Liver (tissue), 9 donors: ENCODE results near the gene DYNC1H1. TPM values are rescaled to one million over a fixed set of nuclear protein-coding genes. Genes with fewer than 3 reads are reported as not detected.
A peak's percentile ranks its signal among the peaks of the same experiment; 100 is the strongest.

Source experiments
- DNase-seq: peaks from one replicate; pipeline ENCODE4 v3.0.0-alpha.2; 2017; ENCODE audit warnings: low spot score
- H3K27ac ChIP-seq, 2 donors: one replicate each; pipeline ENCODE4 v1.7.0; 2013; ENCODE audit warnings: inconsistent platforms in 2 of 2, low read length in 2 of 2, control low read depth in 1 of 2, low read depth in 1 of 2, mild to moderate bottlenecking in 1 of 2
- H3K27me3 ChIP-seq, 4 donors: one replicate each; pipeline versions ENCODE4 v1.6.1 to v1.7.0; 2013; ENCODE audit warnings: low read length in 3 of 4, inconsistent platforms in 1 of 4, mild to moderate bottlenecking in 1 of 4, moderate library complexity in 1 of 4; ENCODE audit not compliant: control insufficient read depth in 4 of 4, insufficient read depth in 4 of 4
- H3K36me3 ChIP-seq, 4 donors: one replicate each; pipeline versions ENCODE4 v1.6.1 to v1.7.0; 2013; ENCODE audit warnings: low read length in 3 of 4, mild to moderate bottlenecking in 3 of 4, low read depth in 1 of 4, moderate library complexity in 1 of 4; ENCODE audit not compliant: control insufficient read depth in 4 of 4, insufficient read depth in 3 of 4
- H3K4me1 ChIP-seq, 4 donors: one replicate each; pipeline versions ENCODE4 v1.6.1 to v1.7.0; 2013; ENCODE audit warnings: low read length in 3 of 4, mild to moderate bottlenecking in 3 of 4, moderate library complexity in 1 of 4; ENCODE audit not compliant: control insufficient read depth in 4 of 4, insufficient read depth in 4 of 4
- H3K4me3 ChIP-seq, 3 donors: one replicate each; pipeline versions ENCODE4 v1.6.1 to v1.7.0; 2013; ENCODE audit warnings: low read length in 3 of 3, control low read depth in 1 of 3, low read depth in 1 of 3, mild to moderate bottlenecking in 1 of 3
- H3K9ac ChIP-seq, 2 donors: one replicate each; pipeline ENCODE4 v1.7.0; 2013; ENCODE audit warnings: low read length in 2 of 2, mild to moderate bottlenecking in 2 of 2, moderate library complexity in 2 of 2, control low read depth in 1 of 2, low read depth in 1 of 2
- H3K9me3 ChIP-seq, 4 donors: one replicate each; pipeline versions ENCODE4 v1.6.1 to v1.7.0; 2013; ENCODE audit warnings: low read length in 3 of 4; ENCODE audit not compliant: control insufficient read depth in 4 of 4
- FOXA2 ChIP-seq: IDR thresholded peaks from 2 replicates; pipeline ENCODE4 v1.6.1; 2016; ENCODE audit warnings: antibody characterized with exemption
- HNF4A ChIP-seq, 2 donors: conservative IDR thresholded peaks; 2 replicates each; pipeline ENCODE4 v1.6.1; 2016; ENCODE audit warnings: antibody characterized with exemption in 2 of 2, mild to moderate bottlenecking in 2 of 2
- JUND ChIP-seq, 2 donors: IDR thresholded peaks; 2 replicates each; pipeline ENCODE4 v1.6.1; 2016; ENCODE audit warnings: antibody characterized with exemption in 2 of 2
- NR2F2 ChIP-seq: IDR thresholded peaks from 2 replicates; pipeline ENCODE4 v1.6.1; 2016; ENCODE audit warnings: antibody characterized with exemption
- RAD21 ChIP-seq, 2 donors: IDR thresholded peaks; 2 replicates each; pipeline ENCODE4 v1.6.1; 2016; ENCODE audit warnings: antibody characterized with exemption in 2 of 2, mild to moderate bottlenecking in 2 of 2
- REST ChIP-seq: IDR thresholded peaks from 2 replicates; pipeline ENCODE4 v1.6.1; 2016; ENCODE audit warnings: antibody characterized with exemption, mild to moderate bottlenecking
- SP1 ChIP-seq: IDR thresholded peaks from 2 replicates; pipeline ENCODE4 v1.6.1; 2018; ENCODE audit warnings: antibody characterized with exemption, mild to moderate bottlenecking
- ZBTB33 ChIP-seq: IDR thresholded peaks from 2 replicates; pipeline ENCODE4 v1.6.1; 2016; ENCODE audit warnings: antibody characterized with exemption
- WGBS: extraction: QIAGEN DNeasy Blood & Tissue Kit; methylation state at CpG from one replicate; pipeline ENCODE4 v1.1.7; 2013; 5-methylcytosine and 5-hydroxymethylcytosine counted together
- polyA plus RNA-seq, 2 donors: library from polyadenylated mRNA; stranded (reverse) in 1 of 2; unstranded in 1 of 2; fragments of 200-250 nt in 1 of 2; fragments of >200 nt in 1 of 2; fragmentation: Nextera tagmentation in 1 of 2; extraction: Ambion mirVana in 1 of 2; gene quantifications; one replicate each; pipeline versions ENCODE4 v1.2.1 to v1.2.3, GENCODE V29; 2013 to 2015
- total RNA-seq, 2 donors: library from RNA; depleted of rRNA; stranded (reverse); fragments of >200 nt; gene quantifications; one replicate each; pipeline ENCODE4 v1.2.3, GENCODE V29; 2014
- TF ChIP-seq, protein P1 (sequence below): fragments of 150-350 bp; IDR thresholded peaks from 2 replicates; pipeline ENCODE4 v1.5.1; 2017; ENCODE audit warnings: improper control_type of control experiment, low read depth, low read length; ENCODE audit not compliant: missing input control
- TF ChIP-seq, protein P2 (sequence below): IDR thresholded peaks from 2 replicates; pipeline ENCODE4 v1.6.1; 2016; ENCODE audit warnings: antibody characterized with exemption
- donor health status: healthy.
- donor health status: healthy.
- donor health status: healthy.
- donor health status: healthy.
- donor health status: healthy.

The DYNC1H1 gene
- total and polyA plus RNA-seq, 4 donors: 50.3 to 201 (median 82.6) TPM

DNA sequence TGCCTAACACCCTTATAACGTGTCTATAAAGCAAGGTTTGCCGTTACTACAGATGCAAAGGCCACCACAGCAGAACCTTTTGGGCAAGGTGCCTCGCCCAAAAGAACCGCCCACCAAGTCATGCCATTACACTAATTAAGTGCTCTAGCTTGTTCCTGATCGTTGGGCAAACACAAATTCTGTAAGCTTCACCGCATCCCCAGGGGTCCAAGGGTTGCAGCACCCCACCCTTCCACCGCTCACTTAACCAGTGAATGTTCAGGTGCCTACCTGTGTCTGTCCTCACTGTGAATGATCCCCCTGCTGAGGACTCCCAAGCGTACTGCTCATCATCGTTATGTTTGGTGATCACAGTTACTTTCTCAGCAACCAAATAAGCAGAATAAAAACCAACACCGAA lies 121.1 kb downstream of the DYNC1H1 start:
- peaks cover 21 to 48% (median 43%) of the 10 kb centered on the region in 4 donors for H3K36me3 ChIP-seq
- H3K27ac ChIP-seq: peak overlapping the region; percentile 40 to 94
- peak overlapping the region; percentile 32 to 94 for H3K9ac ChIP-seq
- H3K9me3 ChIP-seq: no peaks in the 10 kb centered on the region
- no peaks in the 10 kb centered on the region for H3K27me3 ChIP-seq
- TF ChIP-seq NR2F2 (no peak), SP1 (no peak), FOXA2 (no peak), HNF4A (conservative IDR thresholded peaks at IDR 0.05) (no peak), RAD21 (IDR thresholded peaks at IDR 0.05) (no peak), ZBTB33 (no peak)
- TF ChIP-seq, protein P1, sequence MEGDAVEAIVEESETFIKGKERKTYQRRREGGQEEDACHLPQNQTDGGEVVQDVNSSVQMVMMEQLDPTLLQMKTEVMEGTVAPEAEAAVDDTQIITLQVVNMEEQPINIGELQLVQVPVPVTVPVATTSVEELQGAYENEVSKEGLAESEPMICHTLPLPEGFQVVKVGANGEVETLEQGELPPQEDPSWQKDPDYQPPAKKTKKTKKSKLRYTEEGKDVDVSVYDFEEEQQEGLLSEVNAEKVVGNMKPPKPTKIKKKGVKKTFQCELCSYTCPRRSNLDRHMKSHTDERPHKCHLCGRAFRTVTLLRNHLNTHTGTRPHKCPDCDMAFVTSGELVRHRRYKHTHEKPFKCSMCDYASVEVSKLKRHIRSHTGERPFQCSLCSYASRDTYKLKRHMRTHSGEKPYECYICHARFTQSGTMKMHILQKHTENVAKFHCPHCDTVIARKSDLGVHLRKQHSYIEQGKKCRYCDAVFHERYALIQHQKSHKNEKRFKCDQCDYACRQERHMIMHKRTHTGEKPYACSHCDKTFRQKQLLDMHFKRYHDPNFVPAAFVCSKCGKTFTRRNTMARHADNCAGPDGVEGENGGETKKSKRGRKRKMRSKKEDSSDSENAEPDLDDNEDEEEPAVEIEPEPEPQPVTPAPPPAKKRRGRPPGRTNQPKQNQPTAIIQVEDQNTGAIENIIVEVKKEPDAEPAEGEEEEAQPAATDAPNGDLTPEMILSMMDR: no peak
- TF ChIP-seq, protein P2, sequence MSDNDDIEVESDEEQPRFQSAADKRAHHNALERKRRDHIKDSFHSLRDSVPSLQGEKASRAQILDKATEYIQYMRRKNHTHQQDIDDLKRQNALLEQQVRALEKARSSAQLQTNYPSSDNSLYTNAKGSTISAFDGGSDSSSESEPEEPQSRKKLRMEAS: no peak
- peaks cover 3 to 27% (median 18%) of the 10 kb centered on the region in 4 donors for H3K4me1 ChIP-seq
- WGBS: 36% methylated on average over 10 of the region's 10 CpGs
- H3K4me3 ChIP-seq: peak overlapping the region; percentile 67 to 96 (median 73)
- no peak for DNase-seq

- Histone ChIP-seq H3K27me3 (no peaks in the 10 kb centered on the region), H3K9ac (peak overlapping the region; percentile 92 to 94), H3K27ac (peak overlapping the region; percentile 94 to 99), H3K36me3 (peaks cover 18 to 44% (median 36%) of the 10 kb centered on the region in 4 donors), H3K4me3 (peak overlapping the region; percentile 67 to 96 (median 73)), H3K4me1 (peaks cover 3 to 27% (median 18%) of the 10 kb centered on the region in 4 donors), H3K9me3 (no peaks in the 10 kb centered on the region)
- 1% methylated on average over 49 of the region's 49 CpGs for WGBS
- DNase-seq: no peak
- TF ChIP-seq JUND (IDR thresholded peaks at IDR 0.05) (peak in 1 of 2 donors; percentile 50), REST (no peak)
These were observed 121.8 kb downstream of the DYNC1H1 start for GRCh38 chr14:102085948-102086708.
